ENCODE results near the gene TCF7L2.

Gene TCF7L2

GRCh38 chr10:113142601-113143362 is 192.7 kb downstream of the TCF7L2 start:
- no peak for DNase-seq (ENCODE audit: low read depth in 2 of 2)

GRCh38 chr10:113144576-113144975 is 194.5 kb downstream of the TCF7L2 start:
- no peak for DNase-seq (ENCODE audit: low read depth in 2 of 2)

- no peak for DNase-seq (ENCODE audit: low read depth in 2 of 2)
Observed at GRCh38 chr10:113148071-113148825, 198.2 kb downstream of the TCF7L2 start.

GRCh38 chr10:113148901-113149300 is 198.9 kb downstream of the TCF7L2 start:
- no peak for DNase-seq (ENCODE audit: low read depth in 2 of 2)

- no peak for DNase-seq (ENCODE audit: low read depth in 2 of 2)
Observed at GRCh38 chr10:113149626-113150025, 199.6 kb downstream of the TCF7L2 start.

GRCh38 chr10:113151190-113151666 is 201.2 kb downstream of the TCF7L2 start:
- no peak for DNase-seq (ENCODE audit: low read depth in 2 of 2)

- no peak for DNase-seq (ENCODE audit: low read depth in 2 of 2)
Observed at GRCh38 chr10:113153493-113154102, 203.6 kb downstream of the TCF7L2 start.

GRCh38 chr10:113157441-113157840 is 207.4 kb downstream of the TCF7L2 start:
- no peak for DNase-seq (ENCODE audit: low read depth in 2 of 2)

GRCh38 chr10:113158183-113158582 is 208.1 kb downstream of the TCF7L2 start:
- no peak for DNase-seq (ENCODE audit: low read depth in 2 of 2)

- DNase-seq (ENCODE audit: low read depth in 2 of 2): no peak
Observed at GRCh38 chr10:113159563-113159962, 209.5 kb downstream of the TCF7L2 start.

- no peak for DNase-seq (ENCODE audit: low read depth in 2 of 2)
Observed at GRCh38 chr10:113160641-113161040, 210.6 kb downstream of the TCF7L2 start.

GRCh38 chr10:113161066-113161465 is 211.0 kb downstream of the TCF7L2 start:
- no peak for DNase-seq (ENCODE audit: low read depth in 2 of 2)

- DNase-seq (ENCODE audit: low read depth in 2 of 2): no peak
Observed at GRCh38 chr10:113162960-113163359, 212.9 kb downstream of the TCF7L2 start.

GRCh38 chr10:113165673-113166072 is 215.6 kb downstream of the TCF7L2 start:
- no peak for DNase-seq (ENCODE audit: low read depth in 2 of 2)

- no peak for DNase-seq (ENCODE audit: low read depth in 2 of 2)
Observed at GRCh38 chr10:113167702-113168101, 217.7 kb downstream of the TCF7L2 start.

- no peak for DNase-seq (ENCODE audit: low read depth in 2 of 2)
Observed at GRCh38 chr10:113168584-113168983, 218.5 kb downstream of the TCF7L2 start.

GRCh38 chr10:113169111-113169510 is 219.1 kb downstream of the TCF7L2 start:
- no peak for DNase-seq (ENCODE audit: low read depth in 2 of 2)

GRCh38 chr10:113169853-113170460 is 219.9 kb downstream of the TCF7L2 start:
- no peak for DNase-seq (ENCODE audit: low read depth in 2 of 2)

- DNase-seq (ENCODE audit: low read depth in 2 of 2): no peak
Observed at GRCh38 chr10:113171662-113172061, 221.6 kb downstream of the TCF7L2 start.

GRCh38 chr10:113175176-113175575 is 225.1 kb downstream of the TCF7L2 start:
- no peak for DNase-seq (ENCODE audit: low read depth in 2 of 2)

GRCh38 chr10:113175756-113176651 is 226.0 kb downstream of the TCF7L2 start:
- no peak for DNase-seq (ENCODE audit: low read depth in 2 of 2)

All from stimulated activated CD4-positive, alpha-beta T cell treated with anti-CD3 and anti-CD28 coated beads, Interleukin-1b, Interleukin-23, amount 100 ng/mL, for 4 hours (primary cell).